Panc1 (cell line): ENCODE data around the gene LAIR1.

Experiments
- CTCF ChIP-seq: fragments of 450-650 bp; IDR thresholded peaks from 2 replicates; pipeline ENCODE4 v1.5.1; 2017; ENCODE audit warnings: mild to moderate bottlenecking
- POLR2AphosphoS5 ChIP-seq: IDR thresholded peaks from 2 replicates; pipeline ENCODE4 v1.6.1; 2012; ENCODE audit warnings: mild to moderate bottlenecking, low read depth, low read length, moderate library complexity
- REST ChIP-seq, 2 experiments: IDR thresholded peaks; 2 replicates each; pipeline ENCODE4 v1.6.1; 2011 to 2012; ENCODE audit warnings: low read depth in 2 of 2, control low read depth in 1 of 2, low read length in 1 of 2, mild to moderate bottlenecking in 1 of 2, moderate library complexity in 1 of 2; ENCODE audit not compliant: insufficient read depth in 1 of 2
- SIN3A ChIP-seq: IDR thresholded peaks from 2 replicates; pipeline ENCODE4 v1.6.1; 2012; ENCODE audit warnings: low read depth, mild to moderate bottlenecking, low read length, moderate library complexity, borderline replicate concordance; ENCODE audit not compliant: insufficient read depth

GRCh38 chr19:54329476-54330165, 35.1 kb downstream of the LAIR1 start:
- TF ChIP-seq CTCF, result no peak
- no peak for TF ChIP-seq REST (IDR thresholded peaks at IDR 0.05; ENCODE audit: insufficient read depth in 1 of 2, low read depth in 2 of 2, low read length in 1 of 2)
- TF ChIP-seq POLR2AphosphoS5, result no peak
- no peak for TF ChIP-seq SIN3A
